ENCODE data around the gene MBD3L2.
"Not testable (repeated sequence)": the region's sequence is repeated elsewhere in the genome, so short reads cannot be mapped to it uniquely, and the experiment has no call there.

MBD3L2 gene

DNA sequence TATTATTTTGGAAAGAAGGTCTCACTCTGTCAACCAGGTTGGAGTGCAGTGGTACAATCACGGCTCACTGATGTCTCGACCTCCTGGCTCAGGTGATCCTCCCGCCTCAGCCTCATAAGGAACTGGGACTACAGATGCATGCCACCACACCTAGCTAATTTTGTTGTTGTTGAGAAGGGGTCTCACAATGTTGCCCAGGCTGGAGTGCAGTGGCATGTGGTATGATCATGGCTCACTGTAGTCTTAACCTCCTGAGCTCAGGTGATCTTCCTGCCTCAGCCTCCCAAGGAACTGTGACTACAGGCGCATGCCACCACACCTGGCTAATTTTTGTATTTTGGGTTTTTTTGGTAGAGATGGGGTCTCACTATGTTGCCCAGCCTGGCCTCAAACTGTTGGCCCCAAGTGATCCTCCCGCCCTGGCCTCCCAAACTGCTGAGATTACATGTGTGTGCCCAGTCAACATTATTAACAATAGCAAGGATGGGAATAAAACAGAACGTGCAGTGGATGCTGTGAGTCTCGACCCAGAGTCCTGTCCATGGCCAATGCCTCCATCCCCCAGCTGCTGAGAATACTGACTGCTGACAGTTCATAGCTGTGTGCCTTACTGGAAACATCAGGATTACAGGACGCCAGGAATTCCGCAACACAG is 14.8 kb downstream of the MBD3L2 start:
- DNase-seq = no peak

DNA sequence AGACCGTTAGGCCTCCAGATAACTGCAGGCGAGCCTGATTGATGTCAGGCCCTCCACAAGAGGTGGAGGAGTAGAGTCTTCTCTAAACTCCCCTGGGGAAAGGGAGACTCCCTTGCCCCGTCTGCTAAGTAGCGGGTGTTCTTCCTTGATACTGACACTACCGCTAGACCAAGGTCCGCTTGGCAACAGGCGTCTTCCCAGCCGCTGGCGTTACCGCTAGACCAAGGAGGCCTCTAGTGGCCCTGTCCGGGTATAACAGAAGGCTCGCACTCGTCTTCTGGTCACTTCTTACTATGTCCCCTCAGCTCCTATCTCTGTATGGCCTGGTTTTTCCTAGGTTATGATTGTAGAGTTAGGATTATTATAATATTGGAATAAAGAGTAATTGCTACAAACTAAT is 18.0 kb downstream of the MBD3L2 start:
- not testable (repeated sequence) for DNase-seq

DNA sequence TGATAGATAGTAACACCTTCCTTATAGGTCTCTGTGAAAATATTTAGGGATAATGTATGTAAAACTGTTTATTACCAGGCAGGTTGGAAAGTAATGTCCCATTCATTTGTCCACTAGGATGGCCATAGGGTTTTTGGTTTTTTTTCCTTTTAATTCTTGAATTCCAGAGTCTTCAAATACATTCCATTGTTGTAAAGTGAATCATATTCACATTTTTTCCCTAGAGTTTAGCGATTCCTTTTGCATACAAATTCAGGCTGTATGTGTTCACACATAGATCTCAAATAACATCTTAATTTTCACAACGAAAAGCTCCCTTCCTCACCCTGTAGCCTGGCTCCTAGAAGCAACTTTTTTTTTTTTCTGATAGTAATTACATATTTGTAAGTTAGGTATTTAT is 18.6 kb downstream of the MBD3L2 start:
- DNase-seq = no peak

DNA sequence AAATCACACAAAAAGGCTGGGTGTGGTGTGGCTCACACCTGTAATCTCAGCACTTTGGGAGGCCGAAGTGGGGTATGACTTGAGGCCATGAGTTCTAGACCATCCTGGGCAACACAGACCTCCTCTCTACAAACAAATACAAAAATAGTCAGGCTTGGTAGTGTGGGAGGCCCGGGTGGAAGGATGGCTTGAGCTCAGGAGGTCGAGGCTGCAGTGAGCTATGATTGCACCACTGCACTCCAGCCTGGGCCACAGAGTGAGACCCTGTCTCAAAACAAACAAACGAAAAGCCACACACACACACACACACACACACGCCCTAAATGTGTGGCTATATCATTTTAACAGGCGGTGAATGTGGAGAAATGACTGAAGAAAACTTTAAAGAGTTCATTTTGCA is 19.5 kb downstream of the MBD3L2 start:
- no peak for DNase-seq

DNA sequence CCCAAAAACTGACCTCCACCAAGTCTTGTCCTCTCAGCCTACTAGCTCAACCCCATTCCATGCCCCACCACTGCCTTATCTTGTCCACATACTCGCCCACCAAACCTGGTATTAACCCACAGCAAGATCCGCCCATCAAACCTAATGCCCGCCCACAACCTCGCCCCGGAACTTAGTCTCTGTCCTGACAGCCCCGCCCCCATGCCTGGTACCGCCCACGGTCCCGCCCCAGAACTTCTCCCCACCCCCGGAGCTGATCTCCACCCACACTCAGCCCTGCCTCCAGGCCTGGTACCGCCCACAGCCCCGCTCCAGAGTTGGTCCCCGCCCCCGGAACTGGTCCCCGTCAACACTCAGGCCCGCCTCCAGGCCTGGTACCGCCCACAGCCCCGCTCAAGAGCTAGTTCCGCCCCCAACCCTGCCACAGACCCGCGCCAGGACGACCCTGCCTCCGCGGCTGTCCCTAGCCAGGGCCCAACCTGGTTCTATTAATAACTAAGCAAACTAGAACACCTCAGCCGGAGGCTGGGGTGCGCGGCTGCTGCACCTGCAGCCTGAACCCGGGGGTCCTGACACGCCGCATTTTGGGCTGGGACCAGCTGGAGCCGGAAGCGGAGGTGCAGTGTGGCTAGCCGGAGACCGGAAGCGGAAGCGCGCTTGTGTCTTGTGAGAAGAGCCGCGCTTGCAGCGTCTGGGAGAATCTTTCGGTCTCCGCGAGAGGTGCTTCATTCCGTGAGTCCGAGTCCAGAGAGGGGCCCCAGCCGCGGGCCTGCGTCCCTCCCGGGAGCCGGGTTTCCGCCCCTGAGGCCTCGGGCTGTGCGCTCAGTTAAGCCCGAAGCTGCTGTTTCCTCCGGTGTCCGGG is 20.2 kb downstream of the MBD3L2 start, which contains the start of gene ZNF557:
TSS of gene ZNF557 (plus strand) at position 662 of the 862 bp plus-strand sequence. CDS start 5,372 bp downstream, outside the sequence.
- DNase-seq = peak; percentile 94

DNA sequence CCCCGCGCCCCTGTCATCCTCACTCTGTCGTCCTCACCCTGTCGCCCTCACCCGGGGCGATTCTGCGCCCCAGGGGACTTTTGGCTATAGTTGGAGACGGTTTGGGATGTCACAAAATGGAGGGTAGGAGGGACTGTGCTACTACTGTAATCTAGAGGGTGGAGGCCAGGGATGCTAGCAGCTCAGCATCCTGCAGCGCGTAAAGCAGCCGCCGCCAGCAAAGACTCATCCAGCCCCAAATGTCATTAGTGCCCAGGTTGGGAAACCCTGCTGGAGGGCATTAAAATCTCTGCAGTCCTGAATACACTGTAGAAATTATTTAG is 20.7 kb downstream of the MBD3L2 start:
- DNase-seq = no peak

DNA sequence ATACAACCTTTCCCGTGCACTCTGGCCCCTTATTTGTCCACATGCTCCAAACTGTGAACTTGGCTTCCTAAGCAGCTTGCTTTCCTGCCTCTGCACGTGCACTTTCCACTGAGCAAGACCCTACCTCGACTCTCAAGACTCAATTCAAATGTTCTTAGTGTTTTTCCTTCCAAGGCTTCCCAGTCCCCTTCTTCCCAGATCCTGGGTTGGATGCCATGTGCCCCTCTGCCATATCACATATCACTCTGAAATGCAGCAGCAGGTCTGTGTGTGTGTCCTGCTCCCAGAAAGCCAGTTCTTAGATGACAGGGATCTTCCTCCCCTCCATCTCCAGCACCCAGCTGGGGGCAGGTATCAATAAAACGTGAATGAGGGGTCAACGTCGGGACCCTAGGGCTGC is 23.4 kb downstream of the MBD3L2 start:
- no peak for DNase-seq

DNA sequence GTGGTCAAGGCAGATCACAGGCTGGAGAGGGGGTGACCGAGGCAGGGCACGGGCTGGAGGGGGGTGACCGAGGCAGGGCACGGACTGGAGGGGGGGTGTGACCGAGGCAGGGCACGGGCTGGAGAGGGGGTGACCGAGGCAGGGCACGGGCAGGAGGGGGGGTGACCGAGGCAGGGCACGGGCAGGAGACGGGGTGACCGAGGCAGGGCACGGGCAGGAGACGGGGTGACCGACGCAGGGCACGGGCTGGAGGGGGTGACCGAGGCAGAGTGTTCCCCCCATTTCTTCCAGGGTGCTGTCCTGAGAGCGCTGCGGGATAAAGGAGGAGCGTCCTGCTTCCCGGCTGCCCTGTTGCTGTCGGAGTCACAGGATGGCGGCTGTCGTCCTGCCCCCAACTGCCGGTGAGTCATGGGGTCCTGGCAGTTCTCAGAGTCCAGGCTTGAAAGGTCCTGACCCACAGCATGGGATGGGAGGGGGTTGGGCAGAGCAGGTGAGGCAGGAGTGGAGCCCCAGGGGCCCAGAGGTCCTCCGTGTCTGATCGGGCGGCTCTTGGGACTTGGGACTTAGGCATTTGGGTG is 25.7 kb downstream of the MBD3L2 start:
- DNase-seq = no peak

DNA sequence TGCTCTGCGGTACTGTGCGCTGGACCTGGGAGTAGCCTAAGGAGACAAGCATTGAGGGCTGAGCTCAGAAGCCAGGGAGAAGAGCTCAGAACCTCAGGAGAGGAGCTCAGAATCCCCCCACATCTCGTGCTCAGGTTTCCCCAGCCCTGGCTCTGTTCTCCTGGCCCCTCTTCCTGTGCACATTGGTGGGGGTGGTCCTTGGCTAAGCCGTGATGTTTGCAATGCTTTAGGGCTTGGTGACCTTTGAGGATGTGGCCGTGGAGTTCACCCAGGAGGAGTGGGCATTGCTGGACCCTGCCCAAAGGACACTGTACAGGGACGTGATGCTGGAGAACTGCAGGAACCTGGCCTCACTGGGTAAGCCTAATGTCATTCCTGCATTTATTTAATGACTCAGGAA is 27.0 kb downstream of the MBD3L2 start:
- no peak for DNase-seq

DNA sequence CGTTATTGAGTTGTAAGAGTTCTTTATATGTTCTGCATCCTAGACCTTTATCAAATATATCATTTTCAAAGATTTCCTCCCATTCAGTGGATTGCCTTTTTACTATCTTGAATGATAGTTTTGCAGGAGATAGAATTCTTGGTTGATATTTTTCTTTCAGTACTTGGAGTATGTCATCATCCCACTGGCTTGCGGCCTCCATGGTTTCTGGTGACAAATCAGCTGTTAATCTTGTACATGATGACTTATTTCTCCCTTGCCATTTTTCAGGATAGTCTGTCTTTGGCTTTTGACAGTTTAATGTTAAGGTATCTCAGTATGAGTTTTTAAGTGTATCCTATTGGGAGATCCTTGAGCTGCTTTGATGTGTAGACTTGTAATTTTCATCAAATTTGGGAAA is 28.9 kb downstream of the MBD3L2 start:
- DNase-seq = no peak

DNA sequence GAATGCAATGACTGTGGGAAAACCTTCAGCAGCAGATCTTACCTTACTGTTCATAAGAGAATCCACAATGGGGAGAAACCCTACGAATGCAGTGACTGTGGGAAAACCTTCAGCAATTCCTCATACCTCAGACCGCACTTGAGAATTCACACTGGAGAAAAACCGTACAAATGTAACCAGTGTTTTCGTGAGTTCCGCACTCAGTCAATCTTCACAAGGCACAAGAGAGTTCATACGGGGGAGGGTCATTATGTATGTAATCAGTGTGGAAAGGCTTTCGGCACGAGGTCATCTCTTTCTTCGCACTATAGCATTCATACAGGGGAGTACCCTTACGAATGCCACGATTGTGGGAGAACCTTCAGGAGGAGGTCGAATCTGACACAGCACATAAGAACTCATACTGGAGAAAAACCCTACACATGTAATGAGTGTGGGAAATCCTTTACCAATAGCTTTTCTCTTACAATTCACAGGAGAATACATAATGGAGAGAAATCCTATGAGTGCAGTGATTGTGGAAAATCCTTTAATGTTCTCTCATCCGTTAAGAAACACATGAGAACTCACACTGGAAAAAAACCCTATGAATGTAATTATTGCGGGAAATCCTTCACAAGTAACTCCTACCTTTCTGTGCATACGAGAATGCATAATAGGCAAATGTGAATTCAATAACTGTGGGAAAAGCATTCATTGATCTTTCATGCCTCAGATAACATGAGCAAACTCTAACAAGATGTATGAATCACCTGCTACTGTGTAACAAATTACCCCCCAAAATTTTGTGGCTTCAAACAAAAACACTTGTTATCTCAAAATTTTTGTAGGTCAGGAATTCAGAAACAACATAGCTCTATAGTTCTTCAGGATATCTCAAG is 34.2 kb downstream of the MBD3L2 start:
- DNase-seq = peak; percentile 41

DNA sequence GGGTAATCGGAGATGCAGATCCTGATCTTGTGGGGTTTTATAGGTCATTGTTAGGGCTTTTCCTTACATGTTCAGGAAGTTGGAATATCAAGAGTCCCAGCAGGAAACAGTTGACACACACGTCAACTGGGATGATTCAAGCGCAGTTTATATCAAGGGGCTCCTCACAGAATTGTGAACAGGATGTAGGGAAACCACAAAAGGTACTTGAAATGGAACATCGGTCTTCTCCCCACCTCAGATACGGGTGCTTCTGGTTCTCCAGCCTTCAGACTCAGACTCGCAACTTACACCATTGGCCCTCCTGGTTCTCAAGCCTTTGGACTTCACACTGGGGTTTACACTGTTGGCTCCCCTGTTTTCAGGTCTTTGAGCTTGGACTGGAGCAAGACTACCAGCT is 39.9 kb downstream of the MBD3L2 start:
- no peak for DNase-seq

DNA sequence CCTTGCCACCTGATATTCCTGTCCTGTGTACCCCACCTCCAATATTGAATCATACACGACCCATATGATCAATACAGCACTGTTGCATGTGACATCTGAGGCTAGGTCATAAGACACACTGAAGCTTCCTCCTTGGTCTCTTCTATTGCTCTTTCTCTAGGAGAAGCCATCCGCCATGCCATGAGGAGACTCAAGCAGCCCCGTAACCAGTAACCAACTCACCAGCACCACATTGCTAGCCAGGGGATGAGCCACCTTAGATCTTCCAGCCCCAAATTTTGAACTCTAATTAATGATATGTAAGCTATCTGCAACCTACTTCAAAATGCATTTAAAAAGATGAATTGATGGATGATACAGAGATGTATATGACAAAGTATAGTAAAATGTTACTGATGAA is 49.0 kb downstream of the MBD3L2 start:
- DNase-seq = no peak

DNA sequence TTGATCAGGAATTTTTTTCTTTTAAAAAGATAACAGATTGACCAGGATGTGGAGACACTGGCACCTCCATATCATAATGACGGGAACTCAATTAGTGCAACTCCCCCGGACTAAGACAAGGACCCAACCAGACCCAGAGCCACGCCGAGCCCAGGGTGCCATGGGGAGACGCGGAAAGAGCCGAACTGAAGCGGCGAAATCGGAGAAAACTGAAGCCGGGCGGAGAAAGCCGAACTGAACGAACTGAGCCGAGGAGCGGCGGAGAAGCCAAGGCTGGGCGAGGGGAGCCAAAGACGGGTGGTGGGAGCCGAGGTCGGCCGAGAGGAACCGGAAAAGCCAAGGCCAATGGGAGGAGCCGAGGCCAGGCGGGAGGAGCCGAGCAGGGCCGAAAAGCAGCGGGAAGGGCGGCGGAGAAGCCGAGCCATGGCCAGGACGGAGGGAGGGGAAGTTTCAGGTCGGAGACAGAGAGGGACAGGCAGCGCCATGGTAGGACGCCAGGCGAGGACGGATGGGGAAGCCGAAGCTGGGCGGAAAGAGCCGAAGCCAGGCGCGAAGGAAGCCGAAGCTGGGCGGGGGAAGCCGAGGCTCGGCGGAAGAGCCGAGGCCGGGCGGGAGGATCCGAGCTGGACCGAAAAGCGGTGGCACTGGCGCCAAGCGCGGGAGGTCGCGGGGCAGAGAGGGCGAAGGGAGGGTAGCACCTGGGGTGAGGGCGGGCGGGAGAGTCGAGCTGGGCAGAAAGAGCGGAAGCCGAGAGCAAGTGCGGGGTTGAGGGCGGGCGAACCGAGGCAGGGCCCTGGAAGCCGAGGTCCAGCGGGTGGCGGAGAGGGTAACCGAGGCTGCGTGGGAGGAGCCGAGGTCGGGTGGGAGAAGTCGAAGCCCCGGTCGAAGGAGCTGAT is 49.8 kb downstream of the MBD3L2 start:
- peak; percentile 91 for DNase-seq

DNA sequence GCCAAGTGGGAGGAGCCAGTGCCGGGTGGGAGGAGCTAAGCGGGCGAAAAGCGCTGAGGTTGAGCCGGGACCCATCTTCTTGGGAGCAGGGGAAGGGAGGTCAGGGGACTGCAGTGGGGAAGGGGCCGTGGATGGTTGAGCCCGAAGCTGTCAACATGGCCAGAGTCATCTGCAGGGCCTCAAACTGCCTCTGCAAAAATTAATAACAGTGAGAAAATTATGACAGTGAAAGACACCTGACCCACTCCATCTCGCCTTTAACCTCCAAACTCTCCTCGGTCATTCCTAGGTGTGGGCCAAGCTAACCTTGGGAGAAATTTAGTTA is 50.4 kb downstream of the MBD3L2 start:
- no peak for DNase-seq
